NCI-H2227 (cell line): ENCODE results near the gene TNS2.
A peak's percentile ranks its signal among the peaks of the same experiment; 100 is the strongest.

ENCODE experiments used
- DNase-seq: peaks from one replicate; lab custom pipeline; 2025; ENCODE audit not compliant: unreplicated experiment; lab: John Stamatoyannopoulos, UW

Gene TNS2

DNA sequence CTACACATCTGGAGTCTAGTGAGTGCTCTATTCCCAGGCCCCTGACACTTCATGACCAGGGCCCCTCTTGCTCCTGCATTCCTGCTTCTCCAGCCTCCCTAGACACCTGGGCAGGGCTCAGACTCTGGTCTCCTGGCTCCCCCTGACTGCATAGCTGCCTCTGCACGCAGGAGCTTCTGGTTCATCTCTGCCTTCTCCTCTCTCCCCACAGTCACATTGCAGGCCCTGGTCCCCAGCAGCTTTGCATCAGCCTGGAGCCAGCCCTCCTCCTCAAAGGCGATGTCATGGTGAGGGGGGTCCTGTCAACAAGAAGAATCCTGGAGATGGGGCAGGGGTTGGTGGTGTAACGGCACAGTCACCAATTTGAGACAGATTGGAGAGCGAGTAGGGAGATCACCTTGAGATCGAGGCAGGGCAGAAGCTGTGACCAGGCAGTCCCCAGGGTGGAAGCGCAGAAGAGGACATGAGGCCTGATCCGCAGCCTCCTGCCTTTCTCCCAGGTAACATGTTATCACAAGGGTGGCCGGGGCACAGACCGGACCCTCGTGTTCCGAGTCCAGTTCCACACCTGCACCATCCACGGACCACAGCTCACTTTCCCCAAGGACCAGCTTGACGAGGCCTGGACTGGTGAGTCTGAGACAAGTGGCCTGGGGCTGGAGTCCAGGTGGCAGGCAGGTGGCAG, 8.1 kb downstream of the TNS2 start:
- no peak for DNase-seq

DNA sequence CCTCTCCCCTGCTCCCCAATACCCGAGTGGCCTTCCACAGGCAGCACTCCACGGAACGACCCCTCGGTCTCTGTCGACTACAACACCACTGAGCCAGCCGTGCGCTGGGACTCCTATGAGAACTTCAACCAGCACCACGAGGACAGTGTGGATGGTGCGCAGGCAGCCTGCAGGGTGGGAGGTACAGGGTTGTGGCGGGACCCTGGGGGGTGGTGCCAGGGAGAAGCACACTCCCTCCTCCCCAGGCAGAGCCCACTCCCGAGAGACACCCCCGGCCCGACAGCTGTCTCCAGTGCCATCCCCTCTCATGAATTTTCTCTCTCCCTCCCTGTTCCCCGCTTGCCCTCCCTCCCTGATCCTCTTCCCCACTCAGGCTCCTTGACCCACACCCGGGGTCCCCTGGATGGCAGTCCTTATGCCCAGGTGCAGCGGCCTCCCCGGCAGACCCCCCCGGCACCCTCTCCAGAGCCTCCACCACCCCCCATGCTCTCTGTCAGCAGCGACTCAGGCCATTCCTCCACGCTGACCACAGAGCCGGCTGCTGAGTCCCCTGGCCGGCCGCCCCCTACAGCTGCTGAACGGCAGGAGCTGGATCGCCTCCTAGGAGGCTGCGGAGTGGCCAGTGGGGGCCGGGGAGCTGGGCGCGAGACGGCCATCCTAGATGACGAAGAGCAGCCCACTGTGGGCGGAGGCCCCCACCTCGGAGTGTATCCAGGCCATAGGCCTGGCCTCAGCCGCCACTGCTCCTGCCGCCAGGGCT, 9.0 kb downstream of the TNS2 start:
- DNase-seq = no peak

DNA sequence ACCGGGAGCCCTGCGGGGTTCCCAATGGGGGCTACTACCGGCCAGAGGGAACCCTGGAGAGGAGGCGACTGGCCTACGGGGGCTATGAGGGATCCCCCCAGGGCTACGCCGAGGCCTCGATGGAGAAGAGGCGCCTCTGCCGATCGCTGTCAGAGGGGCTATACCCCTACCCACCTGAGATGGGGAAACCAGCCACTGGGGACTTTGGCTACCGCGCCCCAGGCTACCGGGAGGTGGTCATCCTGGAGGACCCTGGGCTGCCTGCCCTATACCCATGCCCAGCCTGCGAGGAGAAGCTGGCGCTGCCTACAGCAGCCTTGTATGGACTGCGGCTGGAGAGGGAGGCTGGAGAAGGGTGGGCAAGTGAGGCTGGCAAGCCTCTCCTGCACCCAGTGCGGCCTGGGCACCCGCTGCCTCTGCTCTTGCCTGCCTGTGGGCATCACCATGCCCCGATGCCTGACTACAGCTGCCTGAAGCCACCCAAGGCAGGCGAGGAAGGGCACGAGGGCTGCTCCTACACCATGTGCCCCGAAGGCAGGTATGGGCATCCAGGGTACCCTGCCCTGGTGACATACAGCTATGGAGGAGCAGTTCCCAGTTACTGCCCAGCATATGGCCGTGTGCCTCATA, 9.7 kb downstream of the TNS2 start:
- DNase-seq = no peak

DNA sequence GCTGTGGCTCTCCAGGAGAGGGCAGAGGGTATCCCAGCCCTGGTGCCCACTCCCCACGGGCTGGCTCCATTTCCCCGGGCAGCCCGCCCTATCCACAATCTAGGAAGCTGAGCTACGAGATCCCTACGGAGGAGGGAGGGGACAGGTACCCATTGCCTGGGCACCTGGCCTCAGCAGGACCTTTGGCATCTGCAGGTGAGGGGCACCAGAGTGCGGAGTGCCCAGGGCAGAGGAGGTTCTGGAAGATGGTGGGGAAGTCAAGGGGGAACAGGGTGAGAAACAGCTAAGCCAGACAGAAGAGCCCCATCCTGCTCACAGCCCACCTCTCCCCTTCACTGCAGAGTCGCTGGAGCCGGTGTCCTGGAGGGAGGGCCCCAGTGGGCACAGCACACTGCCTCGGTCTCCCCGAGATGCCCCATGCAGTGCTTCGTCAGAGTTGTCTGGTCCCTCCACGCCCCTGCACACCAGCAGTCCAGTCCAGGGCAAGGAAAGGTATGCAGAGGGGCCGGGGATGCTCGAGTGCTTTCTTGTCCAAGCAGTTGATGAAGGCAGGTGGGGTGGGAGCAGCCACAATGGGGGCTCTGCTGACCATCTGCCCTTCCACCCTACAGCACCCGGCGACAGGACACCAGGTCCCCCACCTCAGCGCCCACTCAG, 10.3 kb downstream of the TNS2 start:
- DNase-seq = no peak

DNA sequence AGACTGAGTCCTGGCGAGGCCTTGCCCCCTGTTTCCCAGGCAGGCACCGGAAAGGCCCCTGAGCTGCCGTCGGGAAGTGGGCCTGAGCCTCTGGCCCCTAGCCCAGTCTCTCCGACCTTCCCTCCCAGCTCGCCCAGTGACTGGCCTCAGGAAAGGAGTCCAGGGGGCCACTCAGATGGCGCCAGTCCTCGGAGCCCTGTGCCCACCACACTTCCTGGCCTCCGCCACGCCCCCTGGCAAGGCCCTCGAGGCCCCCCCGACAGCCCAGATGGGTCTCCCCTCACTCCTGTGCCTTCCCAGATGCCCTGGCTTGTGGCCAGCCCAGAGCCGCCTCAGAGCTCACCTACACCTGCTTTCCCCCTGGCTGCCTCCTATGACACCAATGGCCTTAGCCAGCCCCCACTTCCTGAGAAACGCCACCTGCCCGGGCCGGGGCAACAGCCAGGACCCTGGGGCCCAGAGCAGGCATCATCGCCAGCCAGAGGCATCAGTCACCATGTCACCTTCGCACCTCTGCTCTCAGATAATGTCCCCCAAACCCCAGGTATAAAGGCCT, 10.9 kb downstream of the TNS2 start:
- no peak for DNase-seq

DNA sequence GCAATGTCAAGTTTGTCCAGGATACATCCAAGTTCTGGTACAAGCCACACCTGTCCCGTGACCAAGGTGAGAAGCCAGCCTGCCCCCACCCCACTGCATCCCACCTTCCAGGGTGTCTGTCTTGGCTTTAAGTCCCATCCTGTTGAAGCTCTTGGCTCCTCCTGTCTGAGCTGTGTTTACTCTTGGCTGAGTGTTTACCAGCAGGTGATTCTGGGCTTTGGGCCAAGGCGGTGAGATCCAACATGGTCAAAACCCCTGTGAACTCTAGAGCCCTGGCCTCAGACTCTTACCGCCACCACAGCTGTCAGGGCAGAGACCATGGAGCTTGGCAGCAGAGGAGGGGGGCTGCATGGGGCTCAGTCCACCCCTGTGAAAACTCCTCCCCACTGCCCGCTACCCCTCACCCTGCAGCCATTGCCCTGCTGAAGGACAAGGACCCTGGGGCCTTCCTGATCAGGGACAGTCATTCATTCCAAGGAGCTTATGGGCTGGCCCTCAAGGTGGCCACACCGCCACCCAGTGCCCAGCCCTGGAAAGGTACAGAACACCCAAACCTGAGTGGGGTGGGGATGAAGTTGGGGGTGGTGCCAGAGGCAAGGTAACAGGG, 11.6 kb downstream of the TNS2 start:
- DNase-seq = no peak

DNA sequence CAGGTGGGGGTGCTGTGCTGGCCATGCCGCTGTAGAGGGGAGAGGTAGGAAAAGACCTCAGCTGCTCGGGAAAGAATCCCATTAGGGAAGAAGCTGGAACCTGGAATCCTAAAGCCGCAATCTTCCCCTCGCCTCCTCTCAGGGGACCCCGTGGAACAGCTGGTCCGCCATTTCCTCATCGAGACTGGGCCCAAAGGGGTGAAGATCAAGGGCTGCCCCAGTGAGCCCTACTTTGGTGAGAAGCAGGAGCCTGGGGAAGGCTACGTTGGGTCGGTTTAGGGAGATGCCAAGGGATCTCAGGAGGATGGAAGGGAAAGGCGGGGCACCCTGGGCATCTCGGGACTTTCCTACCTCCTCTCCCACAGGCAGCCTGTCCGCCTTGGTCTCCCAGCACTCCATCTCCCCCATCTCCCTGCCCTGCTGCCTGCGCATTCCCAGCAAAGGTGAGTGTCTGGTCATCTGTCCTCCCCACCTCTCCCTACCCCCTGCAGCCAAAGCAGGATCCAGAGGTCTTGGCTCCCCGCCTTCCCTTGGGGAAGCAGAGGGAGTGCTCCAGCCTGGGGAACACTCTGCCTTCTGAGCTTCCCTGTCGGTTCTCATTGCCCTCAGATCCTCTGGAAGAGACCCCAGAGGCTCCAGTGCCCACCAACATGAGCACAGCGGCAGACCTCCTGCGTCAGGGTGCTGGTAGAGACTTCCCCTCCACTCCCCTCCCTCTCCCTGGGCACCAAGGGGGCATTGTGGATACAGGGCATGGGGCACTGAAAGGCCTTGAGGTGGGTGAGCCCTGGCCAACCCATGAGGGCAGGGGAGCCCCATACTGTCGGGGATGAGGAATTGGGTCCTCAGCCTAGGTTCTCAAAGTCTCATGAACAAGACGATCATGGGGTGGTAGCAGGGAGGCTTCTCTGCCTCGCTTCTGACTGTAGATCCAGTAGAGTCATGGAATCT, 12.4 kb downstream of the TNS2 start:
- DNase-seq = no peak

DNA sequence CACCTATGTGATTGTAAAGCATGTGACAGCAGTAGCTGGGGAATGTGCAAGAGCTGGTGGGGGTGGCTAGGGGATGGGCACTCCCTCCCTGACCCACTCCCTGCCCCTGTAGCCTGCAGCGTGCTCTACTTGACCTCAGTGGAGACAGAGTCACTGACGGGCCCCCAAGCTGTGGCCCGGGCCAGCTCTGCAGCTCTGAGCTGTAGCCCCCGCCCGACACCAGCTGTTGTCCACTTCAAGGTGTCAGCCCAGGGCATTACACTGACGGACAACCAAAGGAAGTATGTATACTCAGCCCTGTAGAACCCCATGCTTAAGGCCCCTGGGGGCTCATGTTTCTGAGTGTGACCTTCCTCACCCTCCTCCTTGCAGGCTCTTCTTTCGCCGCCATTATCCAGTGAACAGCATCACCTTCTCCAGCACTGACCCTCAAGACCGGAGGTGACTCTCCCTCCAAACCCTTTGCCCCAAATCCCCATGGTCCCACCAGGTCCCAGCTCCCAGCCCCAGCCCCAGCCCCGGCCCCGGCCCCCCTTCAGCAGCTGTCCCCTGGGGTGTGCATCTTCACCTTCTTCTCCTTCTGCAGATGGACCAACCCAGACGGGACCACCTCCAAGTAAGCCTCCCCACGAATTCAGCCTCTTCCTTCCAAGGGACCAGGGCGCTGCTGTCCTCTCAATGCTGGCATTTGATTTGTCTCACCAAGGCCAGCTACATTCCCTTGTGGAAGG, 13.3 kb downstream of the TNS2 start:
- DNase-seq = no peak

DNA sequence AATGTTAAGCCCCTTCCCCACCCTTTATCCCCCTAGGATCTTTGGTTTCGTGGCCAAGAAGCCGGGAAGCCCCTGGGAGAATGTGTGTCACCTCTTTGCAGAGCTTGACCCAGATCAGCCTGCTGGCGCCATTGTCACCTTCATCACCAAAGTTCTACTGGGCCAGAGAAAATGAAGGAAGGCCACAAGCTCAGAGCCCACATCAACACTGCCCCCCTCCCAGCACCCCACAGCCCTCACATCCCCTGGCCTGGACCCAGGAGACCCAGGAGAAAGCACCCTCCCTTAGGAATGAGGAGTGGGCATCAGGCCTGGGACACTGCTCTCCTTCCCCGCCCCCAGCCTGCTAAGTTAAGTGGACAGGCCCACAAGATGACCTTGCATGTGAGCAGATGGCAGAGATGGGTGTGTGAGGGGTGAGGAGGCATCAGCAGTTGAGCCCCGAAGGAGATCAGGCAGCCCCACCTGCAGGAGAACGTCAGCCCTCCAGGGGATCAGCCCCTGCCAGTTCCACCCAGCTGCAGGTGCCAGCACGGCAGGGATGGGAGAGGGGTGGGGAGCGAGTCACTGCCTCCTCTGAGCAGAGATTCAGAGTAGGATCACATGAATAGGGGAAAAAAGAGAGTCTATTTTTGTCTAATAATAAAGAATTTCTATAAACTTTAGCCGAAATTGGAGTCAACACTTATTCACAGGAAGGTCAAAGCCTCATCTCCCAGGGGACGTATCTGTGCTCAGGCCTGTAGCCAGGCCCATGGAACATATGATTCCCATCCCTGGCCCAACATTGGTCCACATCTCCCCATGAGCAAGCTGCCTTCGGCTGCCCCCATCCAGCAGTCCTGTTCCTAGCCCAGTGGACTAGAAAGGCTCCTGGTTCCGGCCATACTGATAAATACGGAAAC, 14.1 kb downstream of the TNS2 start:
- DNase-seq = no peak

DNA sequence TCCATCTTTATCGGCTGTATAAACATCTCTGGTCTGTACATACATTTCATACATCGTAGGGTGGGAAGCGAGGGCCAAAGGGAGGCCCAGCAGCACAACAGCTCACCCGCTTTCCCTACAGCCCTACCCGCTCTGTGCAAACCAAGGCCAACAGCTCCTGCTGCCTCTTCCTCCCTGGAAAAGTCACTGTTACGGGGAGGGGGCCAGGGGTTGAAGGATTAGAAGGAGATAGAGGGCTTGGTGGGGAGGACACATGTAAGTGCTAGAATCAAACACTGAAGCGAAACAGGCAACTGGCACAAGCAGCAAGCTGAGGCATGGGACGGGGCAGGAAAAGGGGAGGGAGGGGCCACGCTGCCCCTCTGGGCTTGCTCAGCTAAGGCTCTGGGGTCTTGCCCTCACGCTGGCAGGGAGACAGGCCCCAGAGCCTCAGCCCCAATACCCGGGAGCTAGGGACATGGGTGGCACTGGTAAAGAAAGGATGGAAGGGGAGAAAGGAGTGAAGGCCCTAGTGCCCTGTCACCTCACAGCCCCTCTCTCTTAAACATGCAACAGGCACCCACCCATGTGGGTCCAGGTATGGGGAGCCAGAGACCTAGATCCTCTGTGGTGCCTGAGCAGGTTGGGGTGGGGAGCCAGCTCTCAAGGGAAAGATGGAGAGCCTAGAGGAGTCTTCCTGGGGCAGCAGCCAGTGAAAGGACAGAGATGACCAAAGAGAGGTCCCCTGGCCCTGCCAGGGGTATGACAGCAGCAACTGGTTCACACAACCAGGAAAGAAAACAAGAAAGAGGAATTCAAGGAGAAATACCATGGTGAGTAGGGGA, 15.0 kb downstream of the TNS2 start:
- no peak for DNase-seq

DNA sequence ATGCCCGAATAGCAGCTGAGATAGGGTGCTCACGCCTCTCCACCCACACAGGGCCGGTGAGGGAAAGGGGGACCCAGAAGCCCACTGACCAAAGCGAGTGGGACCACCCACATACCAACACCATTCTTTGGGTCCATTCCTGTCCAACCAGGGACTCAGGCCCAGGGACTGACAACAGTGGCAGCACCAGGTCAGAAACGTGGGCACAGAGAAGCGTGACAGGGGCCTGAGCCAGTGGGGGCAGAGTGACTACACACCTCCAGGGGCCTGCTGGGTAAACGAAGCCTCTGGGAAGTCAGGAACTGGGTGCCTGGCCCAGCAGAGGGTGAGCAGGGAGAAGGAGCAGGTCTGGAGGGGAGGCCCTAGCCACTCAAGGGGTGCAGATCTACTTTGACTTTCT, 15.6 kb downstream of the TNS2 start:
- no peak for DNase-seq

DNA sequence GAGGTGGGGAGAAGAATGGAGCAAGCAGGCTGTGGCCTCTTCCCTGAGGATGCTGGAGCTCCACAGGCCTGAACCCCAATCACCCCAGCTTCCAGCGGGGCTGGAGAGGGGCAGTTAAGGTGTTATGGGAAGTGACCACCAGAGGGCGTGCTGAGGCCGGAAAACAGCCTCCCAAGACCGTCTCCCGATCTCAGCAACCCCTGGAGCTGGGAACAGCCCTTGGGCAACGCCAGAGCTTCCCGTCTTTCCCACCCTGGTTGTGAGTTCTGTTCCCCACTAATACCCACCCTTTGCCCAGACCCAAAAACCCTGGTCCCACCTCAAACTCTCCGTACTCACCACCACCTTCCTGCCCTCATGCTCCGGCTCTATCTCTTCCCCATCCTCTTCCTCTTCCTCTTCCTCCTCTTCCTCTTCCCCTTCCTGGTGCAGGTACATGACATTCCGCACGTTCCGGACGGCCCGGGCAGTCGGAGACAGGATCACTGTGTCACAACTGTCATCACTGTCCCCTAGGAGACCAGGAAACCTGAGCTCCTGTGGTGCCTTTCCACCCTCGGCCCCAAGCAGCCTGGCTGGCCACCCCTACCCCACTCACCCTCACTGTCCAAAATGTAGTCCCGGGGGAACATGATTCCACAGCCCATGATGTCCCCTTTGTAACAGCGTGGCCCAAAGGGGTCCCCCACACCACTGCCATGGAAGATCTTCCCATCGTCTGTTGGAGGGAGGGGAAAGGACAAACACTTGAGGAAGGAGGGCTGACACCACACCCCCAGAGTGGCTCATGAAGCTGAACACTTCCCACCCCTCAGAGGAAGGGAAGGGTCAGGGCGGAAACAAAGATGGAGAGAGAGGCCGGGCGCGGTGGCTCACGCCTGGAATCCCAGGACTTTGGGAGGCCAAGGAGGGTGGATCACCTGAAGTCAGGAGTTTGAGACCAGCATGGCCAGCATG, 16.4 kb downstream of the TNS2 start:
- peak; percentile 71 for DNase-seq

DNA sequence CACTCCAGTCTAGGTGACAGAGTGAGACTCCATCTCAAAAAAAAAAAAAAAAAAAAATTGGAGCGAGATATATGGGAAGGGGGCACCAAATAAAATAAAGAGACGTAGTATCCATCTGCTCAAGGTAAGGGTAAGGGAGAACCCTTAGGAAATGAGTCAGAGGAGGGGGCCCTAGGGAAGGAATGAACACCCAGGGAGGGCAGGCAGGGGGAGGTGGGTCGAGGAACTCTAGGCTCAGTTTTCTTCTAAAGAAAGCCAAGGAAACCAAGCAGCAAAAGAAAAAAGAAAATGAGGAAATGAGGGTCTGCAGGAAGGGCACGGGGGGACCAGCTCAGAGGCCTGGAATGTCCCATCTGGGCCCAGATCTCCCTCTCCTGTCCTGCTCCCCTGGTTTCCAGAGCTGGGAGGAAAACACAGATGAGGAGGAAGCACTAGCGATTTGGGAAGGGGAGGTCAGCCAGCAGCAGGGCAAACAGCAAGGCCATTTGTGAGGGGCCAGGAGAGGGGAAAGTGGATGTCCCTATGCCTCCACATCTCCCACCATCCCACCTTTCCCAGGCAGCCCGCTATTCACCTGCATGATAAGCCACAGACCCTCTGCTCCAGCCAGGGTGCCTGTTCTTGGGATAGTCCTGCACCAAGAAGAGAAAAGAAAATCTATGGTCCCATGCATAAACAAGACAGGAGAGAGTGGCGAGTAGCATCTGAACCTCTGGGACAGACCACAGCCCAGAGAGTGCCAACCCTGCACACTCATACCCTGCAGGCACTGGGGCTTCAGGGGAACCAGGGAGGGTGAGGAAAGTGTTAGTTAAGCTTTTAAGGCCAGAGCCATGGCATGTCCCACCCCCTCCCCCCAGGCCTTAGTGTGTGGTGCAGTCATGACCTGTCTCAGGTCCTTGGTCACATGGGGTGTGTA, 17.5 kb downstream of the TNS2 start:
- no peak for DNase-seq

DNA sequence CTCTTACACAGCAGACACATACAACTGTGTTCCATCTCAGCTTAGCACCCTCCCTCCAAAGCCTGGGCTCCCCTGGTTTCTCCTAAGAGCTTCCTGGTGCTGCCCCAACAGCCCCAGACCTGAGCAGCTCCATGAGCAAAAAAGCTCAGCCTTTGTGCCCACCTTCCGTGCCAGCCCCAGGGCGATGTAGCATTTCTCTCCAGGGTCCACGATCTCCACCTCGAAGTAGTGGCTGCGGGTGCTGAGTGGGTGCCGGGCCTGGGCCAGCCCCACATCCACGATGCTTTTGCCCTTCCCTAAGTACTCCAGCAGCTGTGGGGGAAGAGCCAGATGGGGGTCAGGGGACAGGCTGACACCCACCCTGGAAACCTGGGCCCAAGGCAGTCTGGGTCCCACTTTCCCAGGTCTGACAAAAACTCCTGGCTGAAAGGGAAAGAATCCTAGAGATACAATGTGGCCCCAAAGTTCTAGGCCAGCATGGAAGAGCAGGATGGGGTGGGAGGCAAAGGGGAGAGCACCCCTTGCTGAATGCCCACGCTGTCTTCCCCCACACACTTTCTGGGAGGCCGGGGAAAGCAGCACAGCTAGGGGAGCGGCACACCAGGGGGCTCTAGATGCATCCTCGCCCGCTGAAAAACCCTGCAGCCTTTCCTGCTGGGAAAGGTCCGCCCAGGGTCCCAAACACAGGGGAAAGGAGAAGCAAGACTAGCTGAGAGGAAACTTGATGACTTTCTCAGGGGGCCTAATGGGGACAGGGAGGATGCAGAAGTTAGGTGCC, 18.3 kb downstream of the TNS2 start:
- DNase-seq = no peak
